ENCODE measurements around the gene CFAP43.

GRCh38 chr10:104190695-104191094 lies 41.5 kb downstream of the CFAP43 start:
- no peak for TF ChIP-seq POLR2AphosphoS5 (IDR thresholded peaks at IDR 0.05; ENCODE audit: borderline replicate concordance, low read depth, low read length)
- no peak for TF ChIP-seq EZH2 (IDR thresholded peaks at IDR 0.05)
